Astrocyte of the spinal cord (primary cell): ENCODE data around the gene CCDC179.
A peak's percentile ranks its signal among the peaks of the same experiment; 100 is the strongest.

Source experiments
- DNase-seq: peaks from one replicate; pipeline ENCODE4 v3.0.0; 2011; ENCODE audit warnings: low read depth, low spot score
- H3K4me3 ChIP-seq: 2 replicates; pipeline ENCODE4 v1.5.1; 2011; ENCODE audit warnings: low read depth, mild to moderate bottlenecking, low read length, moderate library complexity
- CTCF ChIP-seq: IDR thresholded peaks from 2 replicates; pipeline ENCODE4 v1.5.1; 2012; ENCODE audit warnings: low read depth, mild to moderate bottlenecking, low read length, inconsistent platforms
- in situ Hi-C: cut with HindIII; loops from 2 replicates; pipeline ENCODE4 v1.10.0; 2017; ENCODE audit warnings: low sequenced_read_pairs

Gene CCDC179

GRCh38 chr11:22851477-22851876 lies 8.8 kb downstream of the CCDC179 start:
- H3K4me3 ChIP-seq, result no peak overlapping the region
- no peak for TF ChIP-seq CTCF
- in situ Hi-C loops, result no loop called here
- no peak for DNase-seq

GRCh38 chr11:22846726-22847125 lies 13.5 kb downstream of the CCDC179 start:
- H3K4me3 ChIP-seq, result no peak overlapping the region
- no peak for TF ChIP-seq CTCF
- in situ Hi-C loops, result no loop called here
- no peak for DNase-seq

GRCh38 chr11:22832315-22833015 lies 27.8 kb downstream of the CCDC179 start:
- TF ChIP-seq CTCF, result no peak
- in situ Hi-C loops, result no loop called here
- no peak for DNase-seq
- H3K4me3 ChIP-seq, result no peak overlapping the region

GRCh38 chr11:22830082-22830414 lies 30.2 kb downstream of the CCDC179 start:
- no peak for TF ChIP-seq CTCF
- DNase-seq, result no peak
- H3K4me3 ChIP-seq, result peak overlapping the region; percentile 93
- in situ Hi-C loops, result no loop called here

GRCh38 chr11:22829231-22830081 lies 30.8 kb downstream of the CCDC179 start, which contains the start of gene SVIP:
Gene SVIP (minus strand): TSS chr11:22829801. CDS start chr11:22829748, 53 bp downstream.
- peak; percentile 89 for DNase-seq

GRCh38 chr11:22828373-22828772 lies 31.9 kb downstream of the CCDC179 start:
- peak overlapping the region; percentile 93 for H3K4me3 ChIP-seq
- in situ Hi-C loops, result no loop called here
- TF ChIP-seq CTCF, result no peak
- no peak for DNase-seq

More at GRCh38 chr11:22829231-22830081, 30.8 kb downstream of the CCDC179 start, which contains the start of gene SVIP:
- in situ Hi-C loops, result no loop called here
- peak within 1 kb of the TSS; percentile 93 for H3K4me3 ChIP-seq
- peak; percentile 81 for TF ChIP-seq CTCF
